Testis (tissue), 3 donors: Measurements from ENCODE around the gene OBSCN. TPM values are rescaled to one million over a fixed set of nuclear protein-coding genes. Genes with fewer than 3 reads are reported as not detected.

Experiments
- DNase-seq: peaks from one replicate; pipeline ENCODE4 v3.0.0-alpha.2; 2019
- H3K27ac ChIP-seq, 2 donors: fragments of 200-600 bp; sonication (generic); one replicate each; pipeline ENCODE4 v1.5.1; 2019
- H3K27me3 ChIP-seq: fragments of 200-600 bp; sonication (generic); one replicate; pipeline ENCODE4 v1.5.1; 2019
- H3K36me3 ChIP-seq: fragments of 200-600 bp; sonication (generic); one replicate; pipeline ENCODE4 v1.5.1; 2017; ENCODE audit warnings: low read depth; ENCODE audit errors: missing control alignments
- H3K4me1 ChIP-seq: fragments of 200-600 bp; sonication (generic); one replicate; pipeline ENCODE4 v1.5.1; 2019
- H3K4me3 ChIP-seq, 2 donors: fragments of 200-600 bp; sonication (generic); one replicate each; pipeline ENCODE4 v1.5.1; 2017 to 2019
- H3K9me3 ChIP-seq: fragments of 200-600 bp; sonication (generic); one replicate; pipeline ENCODE4 v1.5.1; 2017
- CTCF ChIP-seq, 3 experiments: fragments of 450-650 bp in 2 of 3; fragments of 200-600 bp in 1 of 3; sonication (generic) in 1 of 3; IDR thresholded peaks; one replicate each; pipeline ENCODE4 v1.5.1; 2016 to 2019; ENCODE audit warnings: antibody characterized with exemption in 3 of 3, mild to moderate bottlenecking in 2 of 3, moderate library complexity in 1 of 3
- POLR2A ChIP-seq: fragments of 450-650 bp; IDR thresholded peaks from one replicate; pipeline ENCODE4 v1.6.1; 2017; ENCODE audit warnings: antibody characterized with exemption, mild to moderate bottlenecking, moderate library complexity
- WGBS, 2 donors: methylation state at CpG; one replicate each; pipeline ENCODE4 v1.1.5; 2018; 5-methylcytosine and 5-hydroxymethylcytosine counted together
- intact Hi-C: fragments of 100-400 bp; cut with DNase I; formaldehyde crosslinking; loops from one replicate; pipeline ENCODE4 v1.15.1; 2023; ENCODE audit warnings: low total_unique reads
- polyA plus RNA-seq: library from polyadenylated mRNA; stranded (reverse); fragments of 350-450 nt; fragmentation: Illumina TruSeq; extraction: RNeasy Lipid Tissue Mini Kit (QIAGEN cat#74804); gene quantifications from one replicate; pipeline ENCODE4 v1.2.3, GENCODE V29; 2014; ENCODE audit warnings: low read depth, low replicate concordance; ENCODE audit not compliant: insufficient read depth
- total RNA-seq, 2 donors: library from RNA; depleted of rRNA; stranded (reverse); fragments of >200 nt; gene quantifications; one replicate each; pipeline ENCODE4 v1.2.3, GENCODE V29; 2016

Gene OBSCN
- total and polyA plus RNA-seq, 3 donors from 2014 or later = 8.3 to 30.0 (median 28.6) TPM

GRCh38 chr1:228408869-228409805 is 201.3 kb downstream of the OBSCN start:
- Histone ChIP-seq H3K4me1 (peaks cover 19% of the 10 kb centered on the region), H3K36me3 (no peaks in the 10 kb centered on the region), H3K27ac (no peak overlapping the region), H3K4me3 (no peak overlapping the region), H3K9me3 (no peaks in the 10 kb centered on the region), H3K27me3 (no peaks in the 10 kb centered on the region)
- WGBS, 2 donors = 93 to 94% methylated on average over 11 to 19 of the region's 19 CpGs
- DNase-seq = no peak
- intact Hi-C loops = no loop called here
- TF ChIP-seq CTCF (IDR thresholded peaks at IDR 0.05) (no peak), POLR2A (no peak)

GRCh38 chr1:228410015-228410414 is 202.2 kb downstream of the OBSCN start:
- H3K36me3 ChIP-seq = no peaks in the 10 kb centered on the region
- H3K4me1 ChIP-seq = peaks cover 16% of the 10 kb centered on the region
- no peak overlapping the region for H3K27ac ChIP-seq
- H3K9me3 ChIP-seq = no peaks in the 10 kb centered on the region
- intact Hi-C loops = no loop called here
- no peaks in the 10 kb centered on the region for H3K27me3 ChIP-seq
- 80 to 83% methylated on average over 8 of the region's 8 CpGs for WGBS, 2 donors
- H3K4me3 ChIP-seq = no peak overlapping the region
- no peak for DNase-seq
- TF ChIP-seq CTCF (IDR thresholded peaks at IDR 0.05) (no peak), POLR2A (no peak)

- no peaks in the 10 kb centered on the region for H3K36me3 ChIP-seq
- H3K4me1 ChIP-seq = peaks cover 10% of the 10 kb centered on the region
- intact Hi-C loops = no loop called here
- no peak for DNase-seq
- no peaks in the 10 kb centered on the region for H3K27me3 ChIP-seq
- no peak overlapping the region for H3K27ac ChIP-seq
- 80 to 91% methylated on average over 10 to 11 of the region's 11 CpGs for WGBS, 2 donors
- no peak for TF ChIP-seq POLR2A
- TF ChIP-seq CTCF (IDR thresholded peaks at IDR 0.05) = no peak
- H3K9me3 ChIP-seq = no peaks in the 10 kb centered on the region
- no peak overlapping the region for H3K4me3 ChIP-seq
These were observed 202.8 kb downstream of the OBSCN start for GRCh38 chr1:228410671-228411070.

GRCh38 chr1:228411121-228411520 is 203.3 kb downstream of the OBSCN start:
- TF ChIP-seq POLR2A (no peak), CTCF (IDR thresholded peaks at IDR 0.05) (no peak)
- 97 to 98% methylated on average over 5 of the region's 5 CpGs for WGBS, 2 donors
- intact Hi-C loops = no loop called here

More at GRCh38 chr1:228411121-228411520, 203.3 kb downstream of the OBSCN start:
- Histone ChIP-seq H3K4me3 (no peak overlapping the region), H3K27ac (no peak overlapping the region), H3K9me3 (no peaks in the 10 kb centered on the region), H3K36me3 (no peaks in the 10 kb centered on the region), H3K27me3 (no peaks in the 10 kb centered on the region), H3K4me1 (peaks cover 12% of the 10 kb centered on the region)
- no peak for DNase-seq
